H1 (cell line): ENCODE measurements around the gene ABCC2. TPM values are rescaled to one million over a fixed set of nuclear protein-coding genes. Genes with fewer than 3 reads are reported as not detected.

Experiments used
- CTCF ChIA-PET: fragments of 300-600 bp; sonication (Branson Sonifier 250); formaldehyde crosslinking; loops from one replicate; lab custom pipeline; 2021; ENCODE audit not compliant: partially characterized antibody; lab: Charles Lee
- POLR2A ChIA-PET: fragments of 300-600 bp; sonication (Branson Sonifier 250); formaldehyde crosslinking; loops from one replicate; lab custom pipeline; 2021; ENCODE audit warnings: inconsistent platforms; ENCODE audit not compliant: partially characterized antibody; lab: Charles Lee
- DNase-seq, 2 experiments: peaks; one replicate each; pipeline versions ENCODE4 v3.0.0 to v3.0.0-alpha.2; 2010 to 2022; ENCODE audit warnings: low spot score in 2 of 2, low read depth in 1 of 2, mixed read lengths in 1 of 2
- FAIRE-seq: peaks from 2 replicates; lab custom pipeline; 2011; peaks lifted over from hg19 to GRCh38; lab: Jason Lieb, UNC
- H2AFZ ChIP-seq: 2 replicates; pipeline ENCODE4 v1.8.1; 2012; ENCODE audit warnings: low read length, inconsistent platforms
- H2AK5ac ChIP-seq: 2 replicates; pipeline ENCODE4 v1.6.1; 2013; ENCODE audit warnings: low read depth, low read length
- H2BK120ac ChIP-seq: replicated peaks from 2 replicates; pipeline ENCODE3; 2013; ENCODE audit warnings: low read depth, low read length, inconsistent platforms
- H2BK12ac ChIP-seq: 2 replicates; pipeline ENCODE4 v1.6.1; 2013; ENCODE audit warnings: low read depth, low read length
- H2BK15ac ChIP-seq: 2 replicates; pipeline ENCODE4 v1.6.1; 2013; ENCODE audit warnings: low read length
- H2BK20ac ChIP-seq: 2 replicates; pipeline ENCODE4 v1.6.1; 2013; ENCODE audit warnings: low read length
- H2BK5ac ChIP-seq: 2 replicates; pipeline ENCODE4 v1.6.1; 2013; ENCODE audit warnings: low read depth, low read length
- H3K14ac ChIP-seq: 2 replicates; pipeline ENCODE4 v1.6.1; 2013; ENCODE audit warnings: inconsistent platforms; ENCODE audit not compliant: insufficient read length
- H3K18ac ChIP-seq: 2 replicates; pipeline ENCODE4 v1.6.1; 2013; ENCODE audit warnings: low read length; ENCODE audit errors: extremely low read depth
- H3K23ac ChIP-seq: 2 replicates; pipeline ENCODE4 v1.6.1; 2013; ENCODE audit warnings: inconsistent platforms; ENCODE audit not compliant: insufficient read length
- H3K23me2 ChIP-seq: 2 replicates; pipeline ENCODE4 v1.6.1; 2013; ENCODE audit warnings: low read depth, low read length
- H3K27ac ChIP-seq: 2 replicates; pipeline ENCODE4 v1.6.1; 2011; ENCODE audit warnings: low read depth, low read length, inconsistent platforms
- H3K27me3 ChIP-seq, 4 experiments: replicated peaks in 1 of 4; 1 replicate in 1 of 4; 2 replicates in 3 of 4; pipeline versions ENCODE4 v1.6.1 to v1.8.1; 2011 to 2013; ENCODE audit warnings: low read length in 3 of 4, mild to moderate bottlenecking in 3 of 4, inconsistent platforms in 2 of 4, mixed read lengths in 2 of 4, moderate library complexity in 1 of 4; ENCODE audit not compliant: control insufficient read depth in 3 of 4, insufficient read depth in 3 of 4; ENCODE audit errors: extremely low read depth in 1 of 4
- H3K36me3 ChIP-seq, 4 experiments: 2 replicates each; pipeline versions ENCODE4 v1.6.1 to v1.8.1; 2011 to 2013; ENCODE audit warnings: mild to moderate bottlenecking in 4 of 4, low read length in 3 of 4, moderate library complexity in 2 of 4, control low read depth in 1 of 4, inconsistent platforms in 1 of 4; ENCODE audit not compliant: insufficient read depth in 4 of 4, control insufficient read depth in 2 of 4
- H3K4ac ChIP-seq: replicated peaks from 2 replicates; pipeline ENCODE3; 2013; ENCODE audit warnings: low read length, low read depth, mixed read lengths, inconsistent platforms; ENCODE audit not compliant: insufficient read length
- H3K4me1 ChIP-seq, 4 experiments: replicated peaks in 1 of 4; 1 replicate in 1 of 4; 2 replicates in 3 of 4; pipeline versions ENCODE4 v1.6.1 to v1.8.1; 2011 to 2013; ENCODE audit warnings: low read length in 3 of 4, inconsistent platforms in 2 of 4, mixed read lengths in 1 of 4; ENCODE audit not compliant: insufficient read depth in 4 of 4, control insufficient read depth in 3 of 4
- H3K4me2 ChIP-seq, 2 experiments: 2 replicates each; pipeline versions ENCODE4 v1.6.1 to v1.8.1; 2011 to 2013; ENCODE audit warnings: low read depth in 2 of 2, low read length in 2 of 2, control low read depth in 1 of 2, inconsistent platforms in 1 of 2, mild to moderate bottlenecking in 1 of 2; ENCODE audit not compliant: insufficient read depth in 1 of 2
- H3K4me3 ChIP-seq, 4 experiments: fragments of 200-600, 300-600 bp in 1 of 4; sonication (generic), shearing (Covaris generic), sonication (Bioruptor Twin) in 1 of 4; 2 replicates each; pipeline versions ENCODE4 v1.5.1 to v1.8.1; 2011 to 2016; ENCODE audit warnings: low read length in 4 of 4, low read depth in 3 of 4, control low read depth in 2 of 4, inconsistent platforms in 2 of 4, mild to moderate bottlenecking in 2 of 4, mixed read lengths in 1 of 4, moderate library complexity in 1 of 4; ENCODE audit not compliant: insufficient read depth in 2 of 4; ENCODE audit errors: extremely low read depth in 1 of 4
- H3K56ac ChIP-seq: replicated peaks from 2 replicates; pipeline ENCODE3; 2013; ENCODE audit warnings: low read depth, mild to moderate bottlenecking, mixed read lengths, low read length, inconsistent platforms; ENCODE audit not compliant: insufficient read length
- H3K79me1 ChIP-seq: 2 replicates; pipeline ENCODE4 v1.6.1; 2013; ENCODE audit warnings: low read depth, low read length, control low read depth
- H3K79me2 ChIP-seq, 2 experiments: 2 replicates each; pipeline versions ENCODE4 v1.6.1 to v1.8.1; 2012 to 2013; ENCODE audit warnings: low read length in 2 of 2, mild to moderate bottlenecking in 2 of 2, inconsistent platforms in 1 of 2; ENCODE audit not compliant: insufficient read depth in 2 of 2, control insufficient read depth in 1 of 2
- H3K9ac ChIP-seq, 4 experiments: replicated peaks in 1 of 4; 1 replicate in 1 of 4; 2 replicates in 3 of 4; pipeline versions ENCODE4 v1.6.1 to v1.8.1; 2011 to 2013; ENCODE audit warnings: low read depth in 3 of 4, low read length in 3 of 4, control low read depth in 2 of 4, mild to moderate bottlenecking in 2 of 4, moderate library complexity in 2 of 4, inconsistent platforms in 1 of 4; ENCODE audit errors: extremely low read depth in 1 of 4
- H3K9me3 ChIP-seq, 2 experiments: 2 replicates each; pipeline versions ENCODE4 v1.6.1 to v1.8.1; 2012 to 2013; ENCODE audit warnings: mild to moderate bottlenecking in 2 of 2, moderate library complexity in 2 of 2, control low read depth in 1 of 2, inconsistent platforms in 1 of 2, low read depth in 1 of 2, low read length in 1 of 2, mixed read lengths in 1 of 2; ENCODE audit not compliant: insufficient read depth in 2 of 2
- H4K20me1 ChIP-seq, 2 experiments: replicated peaks in 1 of 2; 2 replicates each; pipeline versions ENCODE3 to v1.8.1; 2011 to 2013; ENCODE audit warnings: inconsistent platforms in 2 of 2, low read length in 2 of 2, mild to moderate bottlenecking in 1 of 2; ENCODE audit not compliant: insufficient read depth in 2 of 2, control insufficient read depth in 1 of 2
- H4K5ac ChIP-seq: 2 replicates; pipeline ENCODE4 v1.6.1; 2013; ENCODE audit warnings: low read length, low read depth, mixed read lengths, inconsistent platforms; ENCODE audit not compliant: insufficient read length
- H4K8ac ChIP-seq: 2 replicates; pipeline ENCODE4 v1.8.0; 2013; ENCODE audit warnings: mild to moderate bottlenecking, moderate library complexity, low read length, inconsistent platforms; ENCODE audit not compliant: insufficient read depth; ENCODE audit errors: extremely low read depth
- H4K91ac ChIP-seq: replicated peaks from 2 replicates; pipeline ENCODE3; 2013; ENCODE audit warnings: low read length, mixed read lengths, inconsistent platforms; ENCODE audit not compliant: insufficient read length
- GTF2F1 ChIP-seq: IDR thresholded peaks from 2 replicates; pipeline ENCODE4 v1.6.1; 2012; ENCODE audit warnings: low read depth, low read length, improper control_type of control experiment, borderline replicate concordance
- POU5F1 ChIP-seq: IDR thresholded peaks from 2 replicates; pipeline ENCODE4 v1.6.1; 2011; ENCODE audit warnings: low read depth, mild to moderate bottlenecking, low read length, moderate library complexity
- RNF2 ChIP-seq: fragments of 200-900, 300-1000 bp; sonication (generic); IDR thresholded peaks from 2 replicates; pipeline ENCODE4 v1.7.1; 2016; ENCODE audit warnings: borderline replicate concordance, low read depth, mild to moderate bottlenecking, antibody characterized with exemption, low read length; ENCODE audit not compliant: poor library complexity, severe bottlenecking; ENCODE audit errors: missing control alignments
- RXRA ChIP-seq: IDR thresholded peaks from 2 replicates; pipeline ENCODE4 v1.6.1; 2011; ENCODE audit warnings: low read depth, mild to moderate bottlenecking, low read length, moderate library complexity; ENCODE audit not compliant: insufficient read depth
- SP1 ChIP-seq: IDR thresholded peaks from 2 replicates; pipeline ENCODE4 v1.6.1; 2011; ENCODE audit warnings: low read depth, low read length
- SRF ChIP-seq: IDR thresholded peaks from 2 replicates; pipeline ENCODE4 v1.6.1; 2011; ENCODE audit warnings: mild to moderate bottlenecking, low read depth, low read length, moderate library complexity
- TAF7 ChIP-seq: optimal IDR thresholded peaks from 2 replicates; pipeline ENCODE3; 2011; ENCODE audit warnings: low read depth, mild to moderate bottlenecking, inconsistent platforms, low read length, moderate library complexity, borderline replicate concordance
- ZNF274 ChIP-seq: IDR thresholded peaks from 2 replicates; pipeline ENCODE4 v1.7.0; 2012; ENCODE audit warnings: low read length, borderline replicate concordance; ENCODE audit errors: extremely low read depth
- WGBS, 2 experiments: shearing (Covaris generic) in 1 of 2; methylation state at CpG; one replicate each; pipeline versions ENCODE4 v1.1.6 to v1.1.7; 2013 to 2015; ENCODE audit warnings: low lambda C conversion rate in 2 of 2, mixed read lengths in 2 of 2, inconsistent platforms in 1 of 2, low coverage in 1 of 2, missing lambda C conversion rate in 1 of 2; ENCODE audit not compliant: insufficient replicate concordance in 2 of 2, insufficient coverage in 1 of 2, insufficient read length in 1 of 2; ENCODE audit errors: extremely low coverage in 1 of 2, missing lambda C conversion rate in 1 of 2; 5-methylcytosine and 5-hydroxymethylcytosine counted together
- polyA plus RNA-seq, 7 experiments: library from polyadenylated mRNA; depleted of rRNA in 3 of 7; stranded (reverse) in 5 of 7; unstranded in 2 of 7; fragments of >200 nt in 5 of 7; fragments of 200-250 nt in 2 of 7; gene quantifications; 1 replicate in 5 of 7; 2 replicates in 1 of 7; 4 replicates in 1 of 7; pipeline versions ENCODE4 v1.2.1 to v1.2.3, GENCODE V29; 2011 to 2013; ENCODE audit warnings: missing spikeins in 2 of 7, mixed read lengths in 2 of 7
- total RNA-seq: library from RNA; stranded (reverse); fragmentation: NEBNext Ultra II Directional; extraction: Animal tissue kit (Norgen Biotek cat#: 25700); gene quantifications from 2 replicates; pipeline ENCODE4 v1.2.1, GENCODE V29; 2021

Gene ABCC2
- total and polyA plus RNA-seq, 2 of the 8 experiments (the other 6 are each of a cell fraction or from before 2014, with no cell fraction given) = 0.74 to 1.1 TPM

GRCh38 chr10:99768556-99768955, 13.9 kb upstream of the ABCC2 start:
- Histone ChIP-seq H3K4me2 (no peak overlapping the region), H3K4ac (no peak overlapping the region), H3K9ac (no peak overlapping the region), H4K91ac (no peak overlapping the region), H3K9me3 (no peaks in the 10 kb centered on the region), H2AK5ac (no peak overlapping the region), H3K27ac (no peak overlapping the region), H3K18ac (no peak overlapping the region), H2BK12ac (no peak overlapping the region), H3K4me3 (no peak overlapping the region), H2BK15ac (no peak overlapping the region), H2AFZ (no peak overlapping the region), H3K23me2 (no peaks in the 10 kb centered on the region), H3K14ac (no peak overlapping the region), H2BK120ac (no peak overlapping the region), H4K8ac (no peak overlapping the region), H2BK20ac (no peak overlapping the region), H3K36me3 (no peaks in the 10 kb centered on the region), H4K20me1 (no peaks in the 10 kb centered on the region), H2BK5ac (no peak overlapping the region), H3K4me1 (no peaks in the 10 kb centered on the region), H3K79me2 (no peaks in the 10 kb centered on the region), H3K27me3 (no peaks in the 10 kb centered on the region), H3K56ac (no peak overlapping the region), H4K5ac (no peak overlapping the region), H3K79me1 (no peaks in the 10 kb centered on the region), H3K23ac (no peak overlapping the region)
- DNase-seq = no peak
- no peak for TF ChIP-seq TAF7
- no peak for TF ChIP-seq GTF2F1
- TF ChIP-seq SRF = no peak
- no peak for TF ChIP-seq SP1
- TF ChIP-seq RXRA = no peak
- no peak for TF ChIP-seq POU5F1
- no peak for TF ChIP-seq ZNF274
- TF ChIP-seq RNF2 = no peak
- CTCF ChIA-PET = interaction anchor here (0.6 to 1.1 kb wide), 3 partner anchors 14 to 36 kb away, joined by 3 to 4 read pairs (median 3); partner anchors contain the start of gene ABCC2
- FAIRE-seq = no peak
- 81% methylated on average over 2 of the region's 2 CpGs; no CpG with 5 or more reads in 1 of the 2 experiments for WGBS, 2 experiments
- POLR2A ChIA-PET = interaction anchor here (1.0 to 1.2 kb wide), 2 partner anchors 16 to 147 kb away, joined by 3 read pairs; no protein-coding TSS in a partner anchor
